Gastrocnemius medialis (tissue), 4 donors: Measurements from ENCODE around the gene TRIM68.

Experiments
- POLR2A ChIP-seq, 2 donors: fragments of 450-650 bp; IDR thresholded peaks; one replicate each; pipeline ENCODE4 v1.6.1; 2017; ENCODE audit warnings: antibody characterized with exemption in 2 of 2, mild to moderate bottlenecking in 2 of 2, moderate library complexity in 2 of 2
- TF ChIP-seq, protein P1 (sequence below), 5 experiments: fragments of 450-650 bp in 3 of 5; fragments of 200-600 bp in 2 of 5; sonication (generic) in 2 of 5; IDR thresholded peaks in 4 of 5; conservative IDR thresholded peaks in 1 of 5; 1 replicate in 4 of 5; 2 replicates in 1 of 5; pipeline ENCODE4 v1.5.1; 2016 to 2019; ENCODE audit warnings: antibody characterized with exemption in 5 of 5, mild to moderate bottlenecking in 3 of 5, moderate library complexity in 3 of 5

DNA sequence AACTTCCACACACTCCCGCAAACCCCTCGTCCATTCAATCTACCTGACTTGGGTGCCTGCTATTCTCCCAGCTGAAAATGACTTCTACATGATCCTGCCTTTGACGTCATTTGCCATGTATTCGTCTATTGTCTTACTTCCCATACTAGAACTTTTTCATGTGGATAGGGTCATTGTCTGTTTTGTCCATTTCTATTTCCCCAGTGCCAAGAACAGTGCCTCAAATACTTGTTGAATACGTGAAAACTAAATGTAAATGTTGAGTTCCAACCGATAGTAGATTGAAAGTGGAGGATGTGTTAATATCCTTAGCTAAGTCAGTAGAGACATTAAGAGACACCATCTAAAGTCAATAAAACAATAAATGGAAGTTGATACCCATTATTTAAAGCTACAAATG lies 935 bp downstream of the TRIM68 start:
- TF ChIP-seq, protein P1, sequence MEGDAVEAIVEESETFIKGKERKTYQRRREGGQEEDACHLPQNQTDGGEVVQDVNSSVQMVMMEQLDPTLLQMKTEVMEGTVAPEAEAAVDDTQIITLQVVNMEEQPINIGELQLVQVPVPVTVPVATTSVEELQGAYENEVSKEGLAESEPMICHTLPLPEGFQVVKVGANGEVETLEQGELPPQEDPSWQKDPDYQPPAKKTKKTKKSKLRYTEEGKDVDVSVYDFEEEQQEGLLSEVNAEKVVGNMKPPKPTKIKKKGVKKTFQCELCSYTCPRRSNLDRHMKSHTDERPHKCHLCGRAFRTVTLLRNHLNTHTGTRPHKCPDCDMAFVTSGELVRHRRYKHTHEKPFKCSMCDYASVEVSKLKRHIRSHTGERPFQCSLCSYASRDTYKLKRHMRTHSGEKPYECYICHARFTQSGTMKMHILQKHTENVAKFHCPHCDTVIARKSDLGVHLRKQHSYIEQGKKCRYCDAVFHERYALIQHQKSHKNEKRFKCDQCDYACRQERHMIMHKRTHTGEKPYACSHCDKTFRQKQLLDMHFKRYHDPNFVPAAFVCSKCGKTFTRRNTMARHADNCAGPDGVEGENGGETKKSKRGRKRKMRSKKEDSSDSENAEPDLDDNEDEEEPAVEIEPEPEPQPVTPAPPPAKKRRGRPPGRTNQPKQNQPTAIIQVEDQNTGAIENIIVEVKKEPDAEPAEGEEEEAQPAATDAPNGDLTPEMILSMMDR (IDR thresholded peaks at IDR 0.05 in 4 of 5, conservative IDR thresholded peaks at IDR 0.05 in 1 of 5), result no peak
- no peak for TF ChIP-seq POLR2A (IDR thresholded peaks at IDR 0.05)
